ENCODE data around the gene POLE.

DNA sequence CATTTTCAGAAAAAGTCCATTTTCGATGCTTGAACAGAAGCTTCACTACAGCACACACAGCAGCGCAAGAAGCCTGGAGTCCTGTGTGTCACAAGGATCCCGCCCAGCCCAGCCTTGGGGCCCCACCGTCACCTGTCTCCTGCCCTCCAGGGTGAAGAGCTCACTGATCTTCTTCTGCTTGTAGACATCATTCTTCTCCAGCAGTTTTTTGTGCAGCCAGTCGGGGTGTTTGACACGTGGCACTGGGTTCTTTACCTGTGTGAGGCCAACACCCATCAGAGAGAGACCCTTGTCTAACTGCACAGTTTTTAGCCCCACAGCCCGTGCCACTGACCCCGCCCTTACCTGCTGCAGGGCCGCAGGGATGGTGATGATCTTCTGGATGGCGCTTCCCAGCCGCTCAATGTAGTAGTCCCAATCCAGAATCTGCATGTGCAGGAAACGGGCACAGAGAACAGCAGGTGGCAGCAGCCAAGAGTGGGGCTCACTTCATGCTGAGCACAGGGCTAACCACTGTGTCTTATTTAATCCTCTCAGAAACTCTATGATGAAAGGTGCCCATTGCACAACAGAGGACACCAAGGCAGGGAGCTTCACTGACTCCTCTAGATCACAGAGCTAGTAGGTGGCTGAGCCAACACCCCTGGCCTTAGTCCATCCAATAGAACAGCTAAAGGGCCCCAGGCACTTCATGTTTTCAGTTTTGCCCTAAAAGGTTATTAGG is 30.0 kb downstream of the POLE start:
- TF ChIP-seq CTCF (IDR thresholded peaks at IDR 0.05) (no peak), POLR2A (IDR thresholded peaks at IDR 0.05) (no peak)
